ENCODE measurements around the gene ACKR2. TPM values are rescaled to one million over a fixed set of nuclear protein-coding genes. Genes with fewer than 3 reads are reported as not detected.

ACKR2 gene
- total RNA-seq, 4 donors from 2014 or later = 1.2 to 6.6 (median 3.4) TPM

DNA sequence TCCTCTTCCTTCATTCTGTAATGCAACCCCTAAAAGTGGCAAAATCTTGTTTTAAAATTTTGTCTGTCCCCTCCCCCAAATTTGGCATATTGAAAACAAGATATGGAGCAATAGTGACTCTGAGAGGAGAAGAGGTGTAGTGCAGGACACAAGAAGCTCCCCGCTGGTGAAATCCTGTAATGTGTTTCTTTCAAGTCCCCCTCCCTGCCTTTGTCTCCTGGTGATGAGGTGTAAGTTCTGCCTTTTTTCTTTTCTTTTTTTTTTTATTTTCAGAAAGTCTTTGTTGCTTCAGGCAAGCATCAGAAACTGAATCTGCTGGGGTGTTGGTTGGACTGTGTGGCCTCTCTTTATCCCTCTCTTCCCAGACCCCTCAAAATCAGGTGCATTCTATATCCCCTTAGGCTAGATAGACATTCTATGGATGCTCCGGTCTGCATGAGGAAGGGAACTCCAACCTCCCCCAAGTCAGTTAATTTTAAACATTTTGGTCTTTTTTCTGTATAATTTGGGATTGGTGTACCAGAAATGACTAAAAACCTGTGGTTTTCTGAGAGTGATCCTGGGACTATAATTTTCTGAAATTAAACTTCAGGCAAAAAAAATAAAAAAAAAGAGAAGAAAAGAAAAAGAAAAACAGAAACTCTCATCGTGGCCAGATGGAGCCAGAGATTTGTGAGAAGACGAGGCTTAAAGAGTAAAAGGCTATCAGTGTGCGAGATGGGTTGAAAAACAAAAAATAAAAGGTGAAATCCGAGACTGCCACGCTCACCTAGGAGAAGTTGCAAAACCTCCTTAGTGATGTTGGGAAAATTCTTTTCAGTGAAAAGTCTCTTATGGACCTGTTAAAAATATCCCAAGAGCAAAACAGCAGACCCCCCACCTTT lies 21.4 kb downstream of the ACKR2 start:
- no peak overlapping the region for H3K4me3 ChIP-seq
- H3K27ac ChIP-seq = no peak overlapping the region
- peaks cover 5% of the 10 kb centered on the region for H3K4me1 ChIP-seq
- WGBS = 50% methylated on average over 7 of the region's 7 CpGs
- no peaks in the 10 kb centered on the region for H3K36me3 ChIP-seq
- no peak for DNase-seq (ENCODE audit: low spot score in 2 of 2)
- no peaks in the 10 kb centered on the region for H3K27me3 ChIP-seq
- no peak for TF ChIP-seq POLR2AphosphoS5 (IDR thresholded peaks at IDR 0.05)
- TF ChIP-seq, protein P1, sequence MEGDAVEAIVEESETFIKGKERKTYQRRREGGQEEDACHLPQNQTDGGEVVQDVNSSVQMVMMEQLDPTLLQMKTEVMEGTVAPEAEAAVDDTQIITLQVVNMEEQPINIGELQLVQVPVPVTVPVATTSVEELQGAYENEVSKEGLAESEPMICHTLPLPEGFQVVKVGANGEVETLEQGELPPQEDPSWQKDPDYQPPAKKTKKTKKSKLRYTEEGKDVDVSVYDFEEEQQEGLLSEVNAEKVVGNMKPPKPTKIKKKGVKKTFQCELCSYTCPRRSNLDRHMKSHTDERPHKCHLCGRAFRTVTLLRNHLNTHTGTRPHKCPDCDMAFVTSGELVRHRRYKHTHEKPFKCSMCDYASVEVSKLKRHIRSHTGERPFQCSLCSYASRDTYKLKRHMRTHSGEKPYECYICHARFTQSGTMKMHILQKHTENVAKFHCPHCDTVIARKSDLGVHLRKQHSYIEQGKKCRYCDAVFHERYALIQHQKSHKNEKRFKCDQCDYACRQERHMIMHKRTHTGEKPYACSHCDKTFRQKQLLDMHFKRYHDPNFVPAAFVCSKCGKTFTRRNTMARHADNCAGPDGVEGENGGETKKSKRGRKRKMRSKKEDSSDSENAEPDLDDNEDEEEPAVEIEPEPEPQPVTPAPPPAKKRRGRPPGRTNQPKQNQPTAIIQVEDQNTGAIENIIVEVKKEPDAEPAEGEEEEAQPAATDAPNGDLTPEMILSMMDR (IDR thresholded peaks at IDR 0.05) = peak; percentile 24 to 50
- H3K9me3 ChIP-seq = no peaks in the 10 kb centered on the region

DNA sequence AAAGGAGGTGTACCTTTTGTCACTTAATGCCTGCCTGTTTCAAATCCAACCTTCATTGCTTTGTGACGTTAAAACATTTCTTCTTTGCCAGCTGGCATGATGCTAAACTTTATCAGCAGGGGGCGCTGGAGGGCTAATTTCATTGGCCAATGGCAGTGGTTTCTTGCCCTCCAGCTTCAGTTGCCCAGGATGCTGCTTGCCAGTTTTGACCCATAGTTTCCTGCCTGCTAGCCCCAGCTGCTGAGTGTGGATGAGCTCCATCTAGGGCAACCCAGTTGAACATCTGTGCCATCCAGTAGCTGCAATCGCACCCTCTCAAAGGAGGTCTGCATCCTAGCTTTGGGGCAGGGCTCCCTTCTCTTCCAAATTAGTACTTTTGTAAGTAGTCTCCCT lies 22.1 kb downstream of the ACKR2 start:
- no peaks in the 10 kb centered on the region for H3K9me3 ChIP-seq
- no peaks in the 10 kb centered on the region for H3K36me3 ChIP-seq
- TF ChIP-seq, protein P1 (IDR thresholded peaks at IDR 0.05) = peak; percentile 51 to 68
- no peak for TF ChIP-seq POLR2AphosphoS5 (IDR thresholded peaks at IDR 0.05)
- peak; percentile 84 to 85 for DNase-seq (ENCODE audit: low spot score in 2 of 2)
- peaks cover 5% of the 10 kb centered on the region for H3K4me1 ChIP-seq
- no peak overlapping the region for H3K4me3 ChIP-seq
- 15% methylated on average over 3 of the region's 3 CpGs for WGBS
- H3K27ac ChIP-seq = no peak overlapping the region
- no peaks in the 10 kb centered on the region for H3K27me3 ChIP-seq

DNA sequence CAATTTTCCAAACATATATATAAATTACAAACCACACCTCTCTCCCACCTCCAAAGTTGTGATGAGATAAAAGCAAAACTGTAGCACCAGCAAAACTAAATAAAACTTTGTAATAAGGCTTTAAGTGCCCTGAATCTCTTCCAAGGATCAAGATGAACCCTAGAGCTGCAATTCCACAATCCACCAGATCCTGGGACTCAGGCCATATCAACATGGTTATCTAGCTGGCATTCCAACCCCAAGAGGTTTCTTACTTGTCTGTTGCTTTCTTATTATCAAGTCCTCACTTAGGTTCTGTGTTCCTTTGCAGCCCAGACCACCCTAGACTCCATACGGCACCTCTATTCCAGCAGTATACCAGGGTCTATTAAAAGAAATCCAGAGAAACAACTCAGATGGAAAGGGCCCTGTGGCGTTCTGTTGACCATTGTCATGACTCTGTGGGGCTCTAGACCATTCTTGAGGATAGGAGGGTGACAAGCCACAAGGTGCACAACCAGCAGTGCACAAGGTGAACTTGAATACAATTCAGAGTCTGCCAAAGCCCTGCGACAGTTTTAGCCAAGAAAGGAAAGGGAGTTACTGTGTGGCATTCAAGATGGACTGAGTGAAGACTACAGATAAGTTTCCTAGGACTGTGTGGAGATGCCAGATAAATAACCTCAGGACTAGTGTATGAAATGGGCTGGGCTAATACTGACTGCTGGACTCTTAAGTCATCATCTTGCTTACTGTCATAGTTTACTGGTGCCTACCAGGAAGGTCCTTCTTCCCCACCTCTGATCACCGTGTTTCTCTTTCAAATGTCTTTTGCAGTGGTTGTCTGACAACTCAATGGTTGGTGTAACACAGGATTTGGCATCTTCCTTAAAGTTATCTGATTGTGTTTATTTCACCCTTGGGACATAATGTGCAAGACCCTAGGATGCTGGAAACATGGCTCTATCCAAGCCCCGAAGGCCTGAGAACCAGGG lies 27.2 kb downstream of the ACKR2 start:
- H3K27me3 ChIP-seq = no peaks in the 10 kb centered on the region
- no peak for TF ChIP-seq POLR2AphosphoS5 (IDR thresholded peaks at IDR 0.05)
- TF ChIP-seq, protein P1 (IDR thresholded peaks at IDR 0.05) = no peak
- TF ChIP-seq EP300 (IDR thresholded peaks at IDR 0.05) = no peak
- no peaks in the 10 kb centered on the region for H3K36me3 ChIP-seq
- H3K9me3 ChIP-seq = no peaks in the 10 kb centered on the region
- no peak overlapping the region for H3K27ac ChIP-seq
- no peak for DNase-seq (ENCODE audit: low spot score in 2 of 2)
- 92% methylated on average over 5 of the region's 5 CpGs for WGBS
- peaks cover 5% of the 10 kb centered on the region for H3K4me1 ChIP-seq
- H3K4me3 ChIP-seq = no peak overlapping the region

DNA sequence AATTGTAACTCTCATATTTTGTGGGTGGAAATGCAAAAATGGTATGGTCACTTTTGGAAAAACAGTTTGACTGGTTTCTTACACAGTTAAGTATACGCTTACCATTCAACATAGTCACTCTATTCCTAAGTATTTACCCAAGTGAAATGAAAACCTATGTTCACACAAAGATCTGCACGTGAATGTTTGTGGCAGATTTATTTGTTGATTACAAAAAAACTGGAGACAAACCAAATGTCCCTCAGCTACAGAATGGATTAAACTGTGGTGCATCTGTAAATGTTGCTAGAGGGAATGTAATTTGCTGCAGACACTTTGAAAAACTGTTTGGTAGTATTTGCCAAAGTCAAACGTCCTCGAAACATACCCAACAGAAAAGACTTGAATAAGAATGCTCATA lies 29.3 kb downstream of the ACKR2 start:
- WGBS = 74% methylated on average over 4 of the region's 4 CpGs

More for the DNA sequence above, 29.3 kb downstream of the ACKR2 start:
- H3K4me1 ChIP-seq = peaks cover 8% of the 10 kb centered on the region
- no peak for DNase-seq (ENCODE audit: low spot score in 2 of 2)
- TF ChIP-seq, protein P1 (IDR thresholded peaks at IDR 0.05) = no peak
- no peaks in the 10 kb centered on the region for H3K36me3 ChIP-seq
- H3K27me3 ChIP-seq = no peaks in the 10 kb centered on the region
- no peak overlapping the region for H3K27ac ChIP-seq
- no peak overlapping the region for H3K4me3 ChIP-seq
- no peaks in the 10 kb centered on the region for H3K9me3 ChIP-seq

Measured in suprapubic skin (tissue), 4 donors.